Stomach (tissue), 9 donors: ENCODE measurements around the gene GPI. TPM values are rescaled to one million over a fixed set of nuclear protein-coding genes. Genes with fewer than 3 reads are reported as not detected.

Experiments used
- DNase-seq, 2 donors: peaks; one replicate each; pipeline versions ENCODE4 v3.0.0 to v3.0.0-alpha.2; 2013 to 2019
- H3K27ac ChIP-seq, 5 donors: fragments of 200-600 bp in 4 of 5; sonication (generic) in 4 of 5; one replicate each; pipeline ENCODE4 v1.5.1; 2013 to 2019; ENCODE audit warnings: mild to moderate bottlenecking in 1 of 5, moderate library complexity in 1 of 5
- H3K27me3 ChIP-seq, 3 donors: fragments of 200-600 bp; sonication (generic); one replicate each; pipeline ENCODE4 v1.5.1; 2017 to 2019; ENCODE audit warnings: mixed run types in 1 of 3
- H3K36me3 ChIP-seq, 4 donors: fragments of 200-600 bp; sonication (generic); 1 replicate in 3 of 4; 2 replicates in 1 of 4; pipeline ENCODE4 v1.5.1; 2016 to 2019
- H3K4me1 ChIP-seq, 4 donors: fragments of 200-600 bp; sonication (generic); one replicate each; pipeline ENCODE4 v1.5.1; 2016 to 2019
- H3K4me3 ChIP-seq, 4 donors: fragments of 200-600 bp; sonication (generic) in 3 of 4; one replicate each; pipeline ENCODE4 v1.5.1; 2016 to 2019; ENCODE audit warnings: mild to moderate bottlenecking in 1 of 4
- H3K9me3 ChIP-seq, 4 donors: fragments of 200-600 bp; sonication (generic); one replicate each; pipeline ENCODE4 v1.5.1; 2016 to 2019
- EP300 ChIP-seq: sonication (generic); formaldehyde crosslinking; IDR thresholded peaks from one replicate; pipeline ENCODE4 v1.6.1; 2017; ENCODE audit warnings: antibody characterized with exemption
- POLR2A ChIP-seq, 4 donors: fragments of 450-650 bp; IDR thresholded peaks; one replicate each; pipeline ENCODE4 v1.6.1; 2016; ENCODE audit warnings: antibody characterized with exemption in 4 of 4, control low read depth in 2 of 4, mild to moderate bottlenecking in 1 of 4, moderate library complexity in 1 of 4
- POLR2AphosphoS5 ChIP-seq, 3 donors: sonication (generic); formaldehyde crosslinking; IDR thresholded peaks; one replicate each; pipeline ENCODE4 v1.6.1; 2016; ENCODE audit warnings: antibody characterized with exemption in 3 of 3
- WGBS, 5 donors: extraction: QIAGEN DNeasy Blood & Tissue Kit in 3 of 5; methylation state at CpG; one replicate each; pipeline versions ENCODE4 v1.1.5 to v1.1.7; 2013 to 2018; 5-methylcytosine and 5-hydroxymethylcytosine counted together
- intact Hi-C: fragments of 100-400 bp; cut with DNase I; formaldehyde crosslinking; loops from one replicate; pipeline ENCODE4 v1.15.1; 2023; ENCODE audit warnings: low total_unique reads
- polyA plus RNA-seq, 3 donors: library from polyadenylated mRNA; stranded (reverse); fragments of 200-250 nt; gene quantifications; one replicate each; pipeline ENCODE4 v1.2.3, GENCODE V29; 2013
- total RNA-seq, 5 donors: library from RNA; depleted of rRNA; stranded (reverse); fragments of >200 nt; gene quantifications; one replicate each; pipeline versions ENCODE4 v1.1.0 to v1.2.3, GENCODE V29; 2014 to 2016
- TF ChIP-seq, protein P1 (sequence below), 7 experiments: fragments of 450-650 bp in 4 of 7; fragments of 200-600 bp in 3 of 7; sonication (generic) in 3 of 7; IDR thresholded peaks; one replicate each; pipeline ENCODE4 v1.5.1; 2016 to 2019; ENCODE audit warnings: antibody characterized with exemption in 7 of 7, control low read depth in 2 of 7, mild to moderate bottlenecking in 1 of 7
- donor health status: healthy with polysubstance abuse.
- donor health status: Bipolar disorder and iron deficiency.
- donor health status: healthy.

GPI gene
- total and polyA plus RNA-seq, 8 donors = 66.1 to 306 (median 98.3) TPM

GRCh38 chr19:34348899-34349487 is 16.0 kb upstream of the GPI start:
- Histone ChIP-seq H3K27ac (no peak overlapping the region), H3K9me3 (no peaks in the 10 kb centered on the region), H3K36me3 (peaks cover 12 to 88% (median 80%) of the 10 kb centered on the region in 4 donors), H3K27me3 (no peaks in the 10 kb centered on the region), H3K4me3 (no peak overlapping the region), H3K4me1 (peaks cover 0 to 19% (median 10%) of the 10 kb centered on the region in 4 donors)
- WGBS, 5 donors = 93 to 97% (median 95%) methylated on average over 11 of the region's 11 CpGs
- DNase-seq = no peak
- TF ChIP-seq POLR2A (IDR thresholded peaks at IDR 0.05) (no peak), EP300 (no peak), POLR2AphosphoS5 (IDR thresholded peaks at IDR 0.05) (no peak)
- TF ChIP-seq, protein P1, sequence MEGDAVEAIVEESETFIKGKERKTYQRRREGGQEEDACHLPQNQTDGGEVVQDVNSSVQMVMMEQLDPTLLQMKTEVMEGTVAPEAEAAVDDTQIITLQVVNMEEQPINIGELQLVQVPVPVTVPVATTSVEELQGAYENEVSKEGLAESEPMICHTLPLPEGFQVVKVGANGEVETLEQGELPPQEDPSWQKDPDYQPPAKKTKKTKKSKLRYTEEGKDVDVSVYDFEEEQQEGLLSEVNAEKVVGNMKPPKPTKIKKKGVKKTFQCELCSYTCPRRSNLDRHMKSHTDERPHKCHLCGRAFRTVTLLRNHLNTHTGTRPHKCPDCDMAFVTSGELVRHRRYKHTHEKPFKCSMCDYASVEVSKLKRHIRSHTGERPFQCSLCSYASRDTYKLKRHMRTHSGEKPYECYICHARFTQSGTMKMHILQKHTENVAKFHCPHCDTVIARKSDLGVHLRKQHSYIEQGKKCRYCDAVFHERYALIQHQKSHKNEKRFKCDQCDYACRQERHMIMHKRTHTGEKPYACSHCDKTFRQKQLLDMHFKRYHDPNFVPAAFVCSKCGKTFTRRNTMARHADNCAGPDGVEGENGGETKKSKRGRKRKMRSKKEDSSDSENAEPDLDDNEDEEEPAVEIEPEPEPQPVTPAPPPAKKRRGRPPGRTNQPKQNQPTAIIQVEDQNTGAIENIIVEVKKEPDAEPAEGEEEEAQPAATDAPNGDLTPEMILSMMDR (IDR thresholded peaks at IDR 0.05) = no peak
- intact Hi-C loops = loop anchor here (10.0 kb wide), 1 partner anchor 124 kb away; no protein-coding TSS in a partner anchor

GRCh38 chr19:34350161-34350561 is 14.8 kb upstream of the GPI start:
- TF ChIP-seq EP300 = no peak
- no peak for TF ChIP-seq POLR2A (IDR thresholded peaks at IDR 0.05)
- no peak for TF ChIP-seq POLR2AphosphoS5 (IDR thresholded peaks at IDR 0.05)
- TF ChIP-seq, protein P1 (IDR thresholded peaks at IDR 0.05) = no peak
- DNase-seq = peak in 1 of 2 donors; percentile 65
- H3K9me3 ChIP-seq = no peaks in the 10 kb centered on the region
- no peaks in the 10 kb centered on the region for H3K27me3 ChIP-seq
- H3K27ac ChIP-seq = peak overlapping the region in 4 of 5 donors; percentile 46 to 62 (median 56)
- peaks cover 0 to 19% (median 10%) of the 10 kb centered on the region in 4 donors for H3K4me1 ChIP-seq
- peaks cover 12 to 90% (median 82%) of the 10 kb centered on the region in 4 donors for H3K36me3 ChIP-seq
- intact Hi-C loops = no loop called here
- H3K4me3 ChIP-seq = no peak overlapping the region
- 69 to 87% (median 75%) methylated on average over 7 of the region's 7 CpGs for WGBS, 5 donors

DNA sequence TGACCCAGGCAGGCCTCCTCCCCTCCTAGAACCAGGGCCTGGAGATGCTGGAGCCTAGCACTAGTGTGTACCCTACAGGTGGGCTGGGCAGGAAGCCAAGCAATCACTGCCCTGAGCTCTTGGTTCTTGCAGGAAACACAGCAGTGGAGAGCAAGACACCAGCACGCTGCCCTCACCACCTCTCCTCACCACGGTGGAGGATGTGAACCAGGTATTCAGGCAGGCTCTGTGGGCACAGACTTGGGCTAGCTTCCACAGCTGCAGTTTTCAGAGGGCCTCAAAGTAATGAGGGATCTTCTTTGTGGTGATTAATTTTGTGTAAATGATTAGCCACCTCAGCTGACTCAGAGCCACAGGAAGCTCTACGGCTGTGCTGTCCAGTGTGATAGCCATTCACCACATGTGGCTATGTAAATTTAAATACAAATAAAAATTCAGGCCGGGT is 13.6 kb upstream of the GPI start:
- intact Hi-C loops = no loop called here
- TF ChIP-seq POLR2AphosphoS5 (IDR thresholded peaks at IDR 0.05) (no peak), EP300 (no peak), POLR2A (IDR thresholded peaks at IDR 0.05) (no peak)
- TF ChIP-seq, protein P1 (IDR thresholded peaks at IDR 0.05) = no peak
- Histone ChIP-seq H3K4me3 (no peak overlapping the region), H3K27ac (peak overlapping the region; percentile 20 to 62 (median 53)), H3K9me3 (no peaks in the 10 kb centered on the region), H3K4me1 (peaks cover 0 to 19% (median 10%) of the 10 kb centered on the region in 4 donors), H3K36me3 (peaks cover 12 to 88% (median 86%) of the 10 kb centered on the region in 4 donors), H3K27me3 (no peaks in the 10 kb centered on the region)
- WGBS, 5 donors = 27 to 53% (median 43%) methylated on average over 4 of the region's 4 CpGs
- DNase-seq = peak; percentile 79 to 87

GRCh38 chr19:34353546-34353945 is 11.4 kb upstream of the GPI start:
- Histone ChIP-seq H3K27ac (no peak overlapping the region), H3K36me3 (peaks cover 12 to 69% (median 65%) of the 10 kb centered on the region in 4 donors), H3K4me3 (no peak overlapping the region), H3K4me1 (peaks cover 3 to 26% (median 14%) of the 10 kb centered on the region in 4 donors), H3K9me3 (no peaks in the 10 kb centered on the region), H3K27me3 (no peaks in the 10 kb centered on the region)
- intact Hi-C loops = no loop called here
- WGBS, 5 donors = 88 to 95% (median 91%) methylated on average over 7 of the region's 7 CpGs
- no peak for TF ChIP-seq EP300
- no peak for TF ChIP-seq POLR2AphosphoS5 (IDR thresholded peaks at IDR 0.05)
- TF ChIP-seq, protein P1 (IDR thresholded peaks at IDR 0.05) = no peak
- no peak for TF ChIP-seq POLR2A (IDR thresholded peaks at IDR 0.05)
- no peak for DNase-seq
